ENCODE measurements around the gene CPNE4.

DNA sequence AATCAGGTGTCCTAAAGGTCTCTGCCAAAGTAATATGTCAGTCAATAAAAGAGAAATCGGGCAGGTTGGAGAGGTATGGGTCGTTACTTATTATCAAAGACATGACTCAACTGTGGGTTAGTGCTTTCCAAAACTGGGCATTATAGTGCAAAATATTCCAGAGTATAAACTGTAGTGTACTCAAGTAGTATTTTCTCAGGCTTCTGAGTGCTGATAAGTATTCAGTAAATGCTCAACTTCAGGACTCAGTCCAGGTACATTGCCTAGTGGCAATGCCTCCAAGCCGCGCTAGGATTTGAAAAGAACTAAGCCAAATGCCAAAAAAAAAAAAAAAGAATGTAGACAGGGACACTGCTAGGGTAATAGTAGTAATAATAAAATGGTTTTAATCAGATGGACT, 233.2 kb downstream of the CPNE4 start:
- TF ChIP-seq, protein P1, sequence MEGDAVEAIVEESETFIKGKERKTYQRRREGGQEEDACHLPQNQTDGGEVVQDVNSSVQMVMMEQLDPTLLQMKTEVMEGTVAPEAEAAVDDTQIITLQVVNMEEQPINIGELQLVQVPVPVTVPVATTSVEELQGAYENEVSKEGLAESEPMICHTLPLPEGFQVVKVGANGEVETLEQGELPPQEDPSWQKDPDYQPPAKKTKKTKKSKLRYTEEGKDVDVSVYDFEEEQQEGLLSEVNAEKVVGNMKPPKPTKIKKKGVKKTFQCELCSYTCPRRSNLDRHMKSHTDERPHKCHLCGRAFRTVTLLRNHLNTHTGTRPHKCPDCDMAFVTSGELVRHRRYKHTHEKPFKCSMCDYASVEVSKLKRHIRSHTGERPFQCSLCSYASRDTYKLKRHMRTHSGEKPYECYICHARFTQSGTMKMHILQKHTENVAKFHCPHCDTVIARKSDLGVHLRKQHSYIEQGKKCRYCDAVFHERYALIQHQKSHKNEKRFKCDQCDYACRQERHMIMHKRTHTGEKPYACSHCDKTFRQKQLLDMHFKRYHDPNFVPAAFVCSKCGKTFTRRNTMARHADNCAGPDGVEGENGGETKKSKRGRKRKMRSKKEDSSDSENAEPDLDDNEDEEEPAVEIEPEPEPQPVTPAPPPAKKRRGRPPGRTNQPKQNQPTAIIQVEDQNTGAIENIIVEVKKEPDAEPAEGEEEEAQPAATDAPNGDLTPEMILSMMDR (IDR thresholded peaks at IDR 0.05) = no peak
- no peak for TF ChIP-seq POLR2A (IDR thresholded peaks at IDR 0.05)
